OCI-LY3 (cell line): ENCODE results near the gene ZNF668.

Source experiments
- H2AFZ ChIP-seq: fragments of 200-600, 300-600 bp; shearing (Covaris generic); 2 replicates; pipeline ENCODE4 v1.6.0; 2014; ENCODE audit warnings: antibody characterized with exemption, low read depth, low read length
- H3K27ac ChIP-seq: fragments of 200-600, 300-600 bp; sonication (generic); 2 replicates; pipeline ENCODE4 v1.5.1; 2014; ENCODE audit warnings: mild to moderate bottlenecking, low read length, moderate library complexity, mixed read lengths
- H3K27me3 ChIP-seq: fragments of 200-600, 300-600 bp; sonication (generic); 2 replicates; pipeline ENCODE4 v1.6.1; 2014; ENCODE audit warnings: low read depth, low read length, mixed read lengths
- H3K36me3 ChIP-seq: fragments of 200-600, 300-600 bp; sonication (generic); replicated peaks from 2 replicates; pipeline ENCODE3; 2014; ENCODE audit warnings: low read depth, low read length, mixed read lengths
- H3K4me1 ChIP-seq: fragments of 300-600, 200-600 bp; sonication (generic); 2 replicates; pipeline ENCODE4 v1.6.1; 2014; ENCODE audit warnings: low read length, mixed read lengths
- H3K4me2 ChIP-seq: fragments of 200-600, 300-600 bp; sonication (generic); 2 replicates; pipeline ENCODE4 v1.6.1; 2014; ENCODE audit warnings: low read length, mixed read lengths
- H3K4me3 ChIP-seq: fragments of 300-600, 200-600 bp; sonication (generic); 2 replicates; pipeline ENCODE4 v1.5.1; 2014; ENCODE audit warnings: antibody characterized with exemption, mild to moderate bottlenecking, low read length, moderate library complexity
- H3K79me2 ChIP-seq: fragments of 300-600, 200-600 bp; shearing (Covaris generic); 2 replicates; pipeline ENCODE4 v1.6.1; 2014; ENCODE audit warnings: mild to moderate bottlenecking, low read length, mixed read lengths
- H3K9ac ChIP-seq: fragments of 300-600, 200-600 bp; shearing (Covaris generic); 2 replicates; pipeline ENCODE4 v1.6.0; 2014; ENCODE audit warnings: mild to moderate bottlenecking, low read length, moderate library complexity
- H3K9me3 ChIP-seq: fragments of 200-600, 300-600 bp; shearing (Covaris generic); 2 replicates; pipeline ENCODE4 v1.6.1; 2014; ENCODE audit warnings: low read length, mixed read lengths; ENCODE audit not compliant: insufficient read depth
- H4K20me1 ChIP-seq: fragments of 200-600, 300-600 bp; sonication (generic); 2 replicates; pipeline ENCODE4 v1.6.1; 2016; ENCODE audit warnings: low read length, mixed read lengths; ENCODE audit not compliant: insufficient read depth
- CTCF ChIP-seq: fragments of 200-600, 300-600 bp; sonication (generic); IDR thresholded peaks from 2 replicates; pipeline ENCODE4 v1.5.1; 2014; ENCODE audit warnings: antibody characterized with exemption, low read length, low read depth
- EZH2phosphoT487 ChIP-seq: fragments of 200-600 bp; shearing (Covaris generic); IDR thresholded peaks from 2 replicates; pipeline ENCODE4 v1.6.1; 2018; ENCODE audit warnings: antibody characterized with exemption, mixed run types, low read depth

ZNF668 gene

GRCh38 chr16:31072540-31073141 lies 1.4 kb downstream of the ZNF668 start:
- TF ChIP-seq EZH2phosphoT487 (no peak), CTCF (no peak)

GRCh38 chr16:31071861-31072260 lies 2.2 kb downstream of the ZNF668 start:
- Histone ChIP-seq H3K79me2 (peaks cover 75% of the 10 kb centered on the region), H3K4me1 (peaks cover 16% of the 10 kb centered on the region), H3K9ac (peak overlapping the region; percentile 96), H3K9me3 (no peaks in the 10 kb centered on the region), H2AFZ (no peak overlapping the region), H3K36me3 (no peaks in the 10 kb centered on the region), H3K4me3 (peak overlapping the region; percentile 99), H4K20me1 (0 out of 2 replicates have a peak, but pooled peaks cover 2% of the 10 kb centered on the region), H3K27me3 (no peaks in the 10 kb centered on the region), H3K27ac (peak overlapping the region; percentile 83), H3K4me2 (peak overlapping the region; percentile 98)
- no peak for TF ChIP-seq CTCF
- no peak for TF ChIP-seq EZH2phosphoT487

More at GRCh38 chr16:31072540-31073141, 1.4 kb downstream of the ZNF668 start:
- H3K4me2 ChIP-seq, result peak overlapping the region; percentile 98
- peaks cover 74% of the 10 kb centered on the region for H3K79me2 ChIP-seq
- H3K4me1 ChIP-seq, result peaks cover 16% of the 10 kb centered on the region
- H3K27me3 ChIP-seq, result no peaks in the 10 kb centered on the region
- peak overlapping the region; percentile 99 for H3K4me3 ChIP-seq
- H3K9ac ChIP-seq, result peak overlapping the region; percentile 96
- H3K36me3 ChIP-seq, result peaks cover 5% of the 10 kb centered on the region
- peak overlapping the region; percentile 83 for H3K27ac ChIP-seq
- H3K9me3 ChIP-seq, result no peaks in the 10 kb centered on the region
- H4K20me1 ChIP-seq, result 0 out of 2 replicates have a peak, but pooled peaks cover 2% of the 10 kb centered on the region
- H2AFZ ChIP-seq, result peak overlapping the region; percentile 81

- Histone ChIP-seq H3K4me3 (no peak overlapping the region), H3K27me3 (no peaks in the 10 kb centered on the region), H3K4me2 (no peak overlapping the region), H3K27ac (no peak overlapping the region), H3K9ac (no peak overlapping the region), H3K36me3 (peaks cover 5% of the 10 kb centered on the region), H2AFZ (no peak overlapping the region), H3K4me1 (peaks cover 9% of the 10 kb centered on the region), H3K79me2 (peaks cover 47% of the 10 kb centered on the region), H4K20me1 (0 out of 2 replicates have a peak, but pooled peaks cover 2% of the 10 kb centered on the region), H3K9me3 (no peaks in the 10 kb centered on the region)
- TF ChIP-seq CTCF (no peak), EZH2phosphoT487 (no peak)
Observed at GRCh38 chr16:31067342-31067741, 6.7 kb downstream of the ZNF668 start.

GRCh38 chr16:31064882-31065461 lies 9.1 kb downstream of the ZNF668 start:
- no peak overlapping the region for H3K4me3 ChIP-seq
- H3K79me2 ChIP-seq, result peaks cover 28% of the 10 kb centered on the region
- H3K27ac ChIP-seq, result no peak overlapping the region

More at GRCh38 chr16:31064882-31065461, 9.1 kb downstream of the ZNF668 start:
- Histone ChIP-seq H3K4me2 (no peak overlapping the region), H3K27me3 (no peaks in the 10 kb centered on the region), H3K9me3 (no peaks in the 10 kb centered on the region), H4K20me1 (0 out of 2 replicates have a peak, but pooled peaks cover 2% of the 10 kb centered on the region), H3K36me3 (peaks cover 16% of the 10 kb centered on the region), H3K9ac (no peak overlapping the region), H3K4me1 (no peaks in the 10 kb centered on the region), H2AFZ (no peak overlapping the region)
- no peak for TF ChIP-seq EZH2phosphoT487
- TF ChIP-seq CTCF, result no peak
